ENCODE data around the gene TOP2B.

Gene TOP2B

GRCh38 chr3:25589104-25589782, 75.5 kb downstream of the TOP2B start:
- H3K36me3 ChIP-seq (ENCODE audit: insufficient read depth), result no peaks in the 10 kb centered on the region
- H3K27ac ChIP-seq, result no peak overlapping the region
- H3K4me3 ChIP-seq (IDR thresholded peaks at IDR 0.05; ENCODE audit: insufficient read depth, low read depth, low read length), result no peak overlapping the region
- H3K27me3 ChIP-seq (ENCODE audit: insufficient read depth, low read depth), result no peaks in the 10 kb centered on the region
- no peaks in the 10 kb centered on the region for H3K79me2 ChIP-seq (ENCODE audit: insufficient read depth, low read depth)
- no peak overlapping the region for H3K4me2 ChIP-seq
- H4K20me1 ChIP-seq (ENCODE audit: insufficient read depth), result no peaks in the 10 kb centered on the region
- no peak for TF ChIP-seq CTCF (conservative IDR thresholded peaks at IDR 0.05; ENCODE audit: low read depth, low read length)
- H2AFZ ChIP-seq (ENCODE audit: low read depth), result no peak overlapping the region
- no peak overlapping the region for H3K9ac ChIP-seq
- no peaks in the 10 kb centered on the region for H3K4me1 ChIP-seq (ENCODE audit: low read depth, poor library complexity, severe bottlenecking)

- no peak overlapping the region for H3K4me3 ChIP-seq (IDR thresholded peaks at IDR 0.05; ENCODE audit: insufficient read depth, low read depth, low read length)
- H2AFZ ChIP-seq (ENCODE audit: low read depth), result no peak overlapping the region
- H3K4me2 ChIP-seq, result no peak overlapping the region
- H3K9ac ChIP-seq, result no peak overlapping the region
- no peaks in the 10 kb centered on the region for H4K20me1 ChIP-seq (ENCODE audit: insufficient read depth)
- no peak for TF ChIP-seq CTCF (conservative IDR thresholded peaks at IDR 0.05; ENCODE audit: low read depth, low read length)
- H3K4me1 ChIP-seq (ENCODE audit: low read depth, poor library complexity, severe bottlenecking), result no peaks in the 10 kb centered on the region
- H3K27ac ChIP-seq, result no peak overlapping the region
- H3K36me3 ChIP-seq (ENCODE audit: insufficient read depth), result no peaks in the 10 kb centered on the region
- H3K27me3 ChIP-seq (ENCODE audit: insufficient read depth, low read depth), result no peaks in the 10 kb centered on the region
- H3K79me2 ChIP-seq (ENCODE audit: insufficient read depth, low read depth), result no peaks in the 10 kb centered on the region
Measured at GRCh38 chr3:25588441-25589103, 76.1 kb downstream of the TOP2B start.

GRCh38 chr3:25587975-25588374, 76.7 kb downstream of the TOP2B start:
- Histone ChIP-seq H3K9ac (no peak overlapping the region), H3K79me2 (ENCODE audit: insufficient read depth, low read depth) (no peaks in the 10 kb centered on the region), H4K20me1 (ENCODE audit: insufficient read depth) (no peaks in the 10 kb centered on the region), H3K4me2 (no peak overlapping the region), H3K4me3 (IDR thresholded peaks at IDR 0.05; ENCODE audit: insufficient read depth, low read depth, low read length) (no peak overlapping the region), H2AFZ (ENCODE audit: low read depth) (no peak overlapping the region), H3K27ac (no peak overlapping the region), H3K27me3 (ENCODE audit: insufficient read depth, low read depth) (no peaks in the 10 kb centered on the region), H3K36me3 (ENCODE audit: insufficient read depth) (no peaks in the 10 kb centered on the region), H3K4me1 (ENCODE audit: low read depth, poor library complexity, severe bottlenecking) (no peaks in the 10 kb centered on the region)
- no peak for TF ChIP-seq CTCF (conservative IDR thresholded peaks at IDR 0.05; ENCODE audit: low read depth, low read length)

- Histone ChIP-seq H4K20me1 (ENCODE audit: insufficient read depth) (no peaks in the 10 kb centered on the region), H3K4me2 (no peak overlapping the region), H2AFZ (ENCODE audit: low read depth) (no peak overlapping the region), H3K4me3 (IDR thresholded peaks at IDR 0.05; ENCODE audit: insufficient read depth, low read depth, low read length) (no peak overlapping the region), H3K27me3 (ENCODE audit: insufficient read depth, low read depth) (no peaks in the 10 kb centered on the region), H3K4me1 (ENCODE audit: low read depth, poor library complexity, severe bottlenecking) (no peaks in the 10 kb centered on the region), H3K27ac (no peak overlapping the region), H3K36me3 (ENCODE audit: insufficient read depth) (no peaks in the 10 kb centered on the region), H3K79me2 (ENCODE audit: insufficient read depth, low read depth) (no peaks in the 10 kb centered on the region), H3K9ac (no peak overlapping the region)
- no peak for TF ChIP-seq CTCF (conservative IDR thresholded peaks at IDR 0.05; ENCODE audit: low read depth, low read length)
Measured at GRCh38 chr3:25587526-25587925, 77.2 kb downstream of the TOP2B start.
